GM23248 (cell line): ENCODE data around the gene RARB. TPM values are rescaled to one million over a fixed set of nuclear protein-coding genes. Genes with fewer than 3 reads are reported as not detected.

Experiments used
- DNase-seq: peaks from one replicate; pipeline ENCODE4 v3.0.0-alpha.2; 2015
- H2AFZ ChIP-seq: fragments of 200-600 bp; sonication (generic); 2 replicates; pipeline ENCODE4 v1.6.1; 2016; ENCODE audit warnings: antibody characterized with exemption
- H3F3A ChIP-seq: fragments of 200-600 bp; sonication (generic); 2 replicates; pipeline ENCODE4 v1.6.1; 2016; ENCODE audit warnings: mild to moderate bottlenecking, antibody characterized with exemption, mixed run types; ENCODE audit not compliant: insufficient read depth
- H3K27ac ChIP-seq: fragments of 200-600 bp; sonication (generic); 2 replicates; pipeline ENCODE4 v1.5.1; 2016; ENCODE audit warnings: mild to moderate bottlenecking
- H3K27me3 ChIP-seq: fragments of 200-600 bp; sonication (generic); replicated peaks from 2 replicates; pipeline ENCODE4 v1.6.1; 2016; ENCODE audit warnings: mild to moderate bottlenecking; ENCODE audit not compliant: insufficient read depth
- H3K36me3 ChIP-seq: fragments of 200-600 bp; sonication (generic); 2 replicates; pipeline ENCODE4 v1.6.1; 2016; ENCODE audit warnings: low read depth, mild to moderate bottlenecking
- H3K4me1 ChIP-seq: fragments of 200-600 bp; sonication (generic); 2 replicates; pipeline ENCODE4 v1.6.1; 2016; ENCODE audit warnings: mild to moderate bottlenecking; ENCODE audit not compliant: insufficient read depth
- H3K4me2 ChIP-seq: fragments of 200-600 bp; sonication (generic); one replicate; pipeline ENCODE4 v1.6.1; 2016; ENCODE audit warnings: mild to moderate bottlenecking; ENCODE audit not compliant: unreplicated experiment
- H3K4me3 ChIP-seq: fragments of 200-600 bp; sonication (generic); 2 replicates; pipeline ENCODE4 v1.5.1; 2016; ENCODE audit warnings: mild to moderate bottlenecking
- H3K79me2 ChIP-seq: fragments of 200-600 bp; sonication (generic); 2 replicates; pipeline ENCODE4 v1.6.1; 2016; ENCODE audit warnings: mild to moderate bottlenecking; ENCODE audit not compliant: insufficient read depth
- H3K9ac ChIP-seq: fragments of 200-600 bp; sonication (generic); 2 replicates; pipeline ENCODE4 v1.6.1; 2016; ENCODE audit warnings: mild to moderate bottlenecking
- H3K9me2 ChIP-seq: fragments of 200-600 bp; sonication (generic); 2 replicates; pipeline ENCODE4 v1.6.1; 2016; ENCODE audit warnings: mixed run types, mild to moderate bottlenecking, moderate library complexity; ENCODE audit not compliant: insufficient read depth
- H3K9me3 ChIP-seq: fragments of 200-600 bp; sonication (generic); one replicate; pipeline ENCODE4 v1.6.1; 2017; ENCODE audit warnings: low read depth
- H4K20me1 ChIP-seq: fragments of 200-600 bp; sonication (generic); 2 replicates; pipeline ENCODE4 v1.6.0; 2016; ENCODE audit not compliant: insufficient read depth
- EZH2 ChIP-seq: fragments of 200-600 bp; sonication (generic); IDR thresholded peaks from 2 replicates; pipeline ENCODE4 v1.6.1; 2018; ENCODE audit warnings: antibody characterized with exemption, mild to moderate bottlenecking; ENCODE audit not compliant: insufficient read depth, poor library complexity, severe bottlenecking
- EZH2phosphoT487 ChIP-seq: fragments of 200-600 bp; sonication (generic); IDR thresholded peaks from 2 replicates; pipeline ENCODE4 v1.6.1; 2018; ENCODE audit warnings: antibody characterized with exemption, moderate library complexity, mild to moderate bottlenecking, low read depth; ENCODE audit not compliant: insufficient read depth
- WGBS, 2 experiments: methylation state at CpG; one replicate each; pipeline ENCODE4 v1.1.6; 2015 to 2017; ENCODE audit warnings: low lambda C conversion rate in 2 of 2, low coverage in 1 of 2; ENCODE audit errors: missing lambda C conversion rate in 2 of 2; 5-methylcytosine and 5-hydroxymethylcytosine counted together
- in situ Hi-C: fragments of 300-500 bp; cut with MboI; formaldehyde crosslinking; loops from 2 replicates; pipeline ENCODE4 v1.15.0; 2020
- polyA plus RNA-seq: library from polyadenylated mRNA; unstranded; fragments of >200 nt; fragmentation: Nextera tagmentation; extraction: Ambion mirVana; gene quantifications from 2 replicates; pipeline ENCODE4 v1.2.1, GENCODE V29; 2016
- total RNA-seq: library from RNA; depleted of rRNA; stranded (reverse); fragments of >200 nt; shearing (Covaris generic); gene quantifications from 2 replicates; pipeline ENCODE4 v1.2.3, GENCODE V29; 2014

RARB gene
- total and polyA plus RNA-seq, 2 experiments from 2014 or later: 0.11 TPM; not detected in 1

DNA sequence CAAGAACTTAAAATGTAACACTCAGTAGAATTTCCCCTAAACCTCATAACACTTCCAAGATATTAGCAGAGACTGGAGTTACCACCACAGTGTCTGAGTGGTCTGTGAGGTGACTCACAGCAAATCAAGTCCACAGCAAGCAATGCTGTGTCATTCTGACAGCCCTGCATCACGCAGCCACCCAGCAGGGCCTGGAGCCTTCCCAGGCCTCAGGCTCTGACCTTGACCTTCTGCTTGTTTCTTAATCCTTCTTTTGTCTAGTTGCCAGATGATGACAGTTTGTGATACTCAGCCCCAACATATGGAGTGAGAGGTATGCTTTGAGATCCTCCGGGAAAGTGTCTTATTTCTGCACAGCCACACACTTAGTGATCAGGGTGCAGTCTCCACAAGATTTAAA is 154.2 kb downstream of the RARB start:
- 0 out of 2 replicates have a peak, but pooled peaks cover 6% of the 10 kb centered on the region for H3K27me3 ChIP-seq
- DNase-seq: peak; percentile 51
- H2AFZ ChIP-seq: no peak overlapping the region
- H3K9ac ChIP-seq: no peak overlapping the region
- in situ Hi-C loops: loop anchor here (25.0 kb wide), 3 partner anchors 620 to 1120 kb away; no protein-coding TSS in a partner anchor
- H3K9me2 ChIP-seq: no peaks in the 10 kb centered on the region
- H3K4me3 ChIP-seq: no peak overlapping the region
- TF ChIP-seq EZH2phosphoT487: no peak
- TF ChIP-seq EZH2: no peak
- WGBS, 2 experiments: 69 to 74% methylated on average over 2 of the region's 2 CpGs
- no peak overlapping the region for H3K27ac ChIP-seq
- no peaks in the 10 kb centered on the region for H3K79me2 ChIP-seq
- no peaks in the 10 kb centered on the region for H4K20me1 ChIP-seq
- H3F3A ChIP-seq: no peaks in the 10 kb centered on the region
- H3K36me3 ChIP-seq: no peaks in the 10 kb centered on the region
- no peaks in the 10 kb centered on the region for H3K9me3 ChIP-seq
- no peaks in the 10 kb centered on the region for H3K4me1 ChIP-seq
- no peak overlapping the region for H3K4me2 ChIP-seq

DNA sequence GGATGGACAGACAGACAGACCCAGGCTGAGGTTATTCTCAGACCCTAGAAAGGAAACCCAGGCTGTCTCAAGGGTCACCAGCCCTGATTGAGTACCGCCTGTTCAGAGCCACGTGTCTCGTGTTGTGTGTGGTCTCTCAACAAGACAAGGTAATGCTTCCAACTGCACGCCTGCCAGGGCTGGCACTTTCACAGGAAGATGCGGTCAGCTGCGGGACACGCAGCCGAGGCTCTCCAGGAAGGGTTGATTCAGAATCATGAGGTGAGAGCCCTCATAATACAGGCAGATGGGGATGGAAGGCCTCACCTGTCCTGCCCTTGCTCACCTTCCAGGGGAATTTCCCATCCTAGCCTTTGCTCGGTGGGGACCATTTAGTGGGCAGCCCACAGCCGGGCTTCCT is 155.3 kb downstream of the RARB start:
- Histone ChIP-seq H3K9me2 (no peaks in the 10 kb centered on the region), H3F3A (no peaks in the 10 kb centered on the region), H3K4me1 (no peaks in the 10 kb centered on the region), H3K4me2 (no peak overlapping the region), H2AFZ (no peak overlapping the region), H3K79me2 (no peaks in the 10 kb centered on the region), H3K27ac (no peak overlapping the region), H4K20me1 (no peaks in the 10 kb centered on the region), H3K9me3 (no peaks in the 10 kb centered on the region), H3K9ac (no peak overlapping the region), H3K4me3 (no peak overlapping the region), H3K27me3 (0 out of 2 replicates have a peak, but pooled peaks cover 6% of the 10 kb centered on the region), H3K36me3 (no peaks in the 10 kb centered on the region)
- 76 to 83% methylated on average over 10 of the region's 10 CpGs for WGBS, 2 experiments
- in situ Hi-C loops: loop anchor here (25.0 kb wide), 3 partner anchors 621 to 1121 kb away; no protein-coding TSS in a partner anchor
- DNase-seq: no peak
- no peak for TF ChIP-seq EZH2
- TF ChIP-seq EZH2phosphoT487: no peak

DNA sequence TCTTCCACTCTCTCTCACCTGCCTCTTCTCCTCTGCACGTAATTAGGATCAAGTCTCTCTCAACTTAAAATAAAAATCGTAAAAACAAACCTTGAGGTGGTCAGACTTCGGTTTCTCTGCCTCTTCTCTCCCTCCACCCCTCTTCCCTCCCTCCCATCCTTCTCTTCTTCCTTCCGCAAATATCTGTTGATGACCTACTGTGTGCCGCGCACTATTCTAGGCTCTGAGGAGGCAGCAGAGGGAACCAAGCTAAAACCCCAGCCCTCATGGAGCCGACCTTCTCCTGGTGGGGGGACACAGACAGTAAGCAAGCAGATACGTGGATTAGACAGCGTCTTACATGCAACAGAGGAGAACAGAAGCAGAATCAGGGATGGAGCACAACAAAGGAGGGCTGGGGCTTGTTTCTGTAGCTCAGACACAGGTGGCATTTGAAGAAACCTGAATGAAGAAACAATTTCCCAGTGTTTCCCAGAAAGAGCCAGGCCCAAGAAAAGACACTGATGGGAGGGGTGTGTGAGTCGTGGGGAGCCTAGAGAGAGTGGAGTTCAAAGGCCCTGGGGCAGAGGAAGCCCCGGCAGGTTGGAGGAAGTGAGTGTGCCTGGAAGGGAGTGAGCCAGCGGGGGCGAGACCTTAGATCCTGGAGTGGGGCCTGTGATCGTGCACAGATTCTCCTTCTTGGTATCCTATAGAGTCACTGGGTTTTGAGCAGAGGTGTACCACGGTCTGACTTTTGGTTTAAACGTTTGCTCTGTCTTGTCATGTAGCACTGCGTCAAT is 156.1 kb downstream of the RARB start:
- in situ Hi-C loops: loop anchor here (25.0 kb wide), 3 partner anchors 622 to 1122 kb away; no protein-coding TSS in a partner anchor
- H3K4me2 ChIP-seq: no peak overlapping the region
- no peak overlapping the region for H3K4me3 ChIP-seq
- no peak overlapping the region for H3K9ac ChIP-seq
- no peaks in the 10 kb centered on the region for H3K4me1 ChIP-seq
- no peaks in the 10 kb centered on the region for H4K20me1 ChIP-seq
- no peak overlapping the region for H2AFZ ChIP-seq
- H3K9me2 ChIP-seq: no peaks in the 10 kb centered on the region
- H3K27me3 ChIP-seq: 0 out of 2 replicates have a peak, but pooled peaks cover 5% of the 10 kb centered on the region
- no peaks in the 10 kb centered on the region for H3F3A ChIP-seq
- DNase-seq: no peak
- H3K9me3 ChIP-seq: no peaks in the 10 kb centered on the region
- no peak for TF ChIP-seq EZH2
- TF ChIP-seq EZH2phosphoT487: no peak
- no peak overlapping the region for H3K27ac ChIP-seq
- H3K36me3 ChIP-seq: no peaks in the 10 kb centered on the region
- no peaks in the 10 kb centered on the region for H3K79me2 ChIP-seq
- WGBS, 2 experiments: 83 to 84% methylated on average over 17 of the region's 17 CpGs

DNA sequence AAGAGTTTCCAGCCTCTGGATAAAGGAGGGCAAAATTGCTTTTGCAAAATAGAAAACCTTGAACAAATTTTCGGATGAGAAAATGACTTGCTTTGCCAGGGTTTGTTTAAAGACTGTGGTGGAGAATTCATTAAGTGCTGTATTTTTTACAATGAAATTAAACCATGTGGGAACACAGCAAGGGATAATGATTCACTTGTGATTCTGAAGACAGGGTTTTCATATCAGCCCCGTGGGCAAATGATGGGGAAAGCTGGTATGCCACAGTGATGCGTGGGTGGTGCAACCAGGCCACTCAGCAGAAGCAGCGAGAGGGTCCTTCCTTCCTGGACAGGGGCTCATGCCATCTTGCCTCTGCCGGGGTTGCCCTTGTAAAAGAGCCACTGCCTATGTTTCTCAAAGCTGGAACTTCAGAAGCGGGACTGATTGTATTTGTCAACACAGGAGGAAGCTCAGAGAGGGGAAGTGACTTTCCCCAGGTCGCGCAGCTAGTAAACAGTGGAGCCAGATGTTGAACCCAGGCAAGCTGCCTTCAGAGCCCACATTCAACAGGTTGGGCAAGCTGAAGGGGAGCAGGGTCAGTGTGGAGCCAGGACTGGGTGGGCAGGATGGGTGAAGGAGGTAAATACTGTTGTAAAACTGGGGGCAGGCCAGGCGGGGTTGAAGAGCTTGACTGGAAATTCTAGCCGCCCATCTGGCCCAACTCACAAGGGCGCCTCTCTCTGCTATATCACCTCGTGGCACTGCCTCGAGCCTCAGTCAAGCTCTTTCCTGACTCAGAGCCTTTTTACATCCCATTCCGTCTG is 157.5 kb downstream of the RARB start:
- no peaks in the 10 kb centered on the region for H3K27me3 ChIP-seq
- WGBS, 2 experiments: 69 to 73% methylated on average over 14 of the region's 14 CpGs
- H2AFZ ChIP-seq: no peak overlapping the region
- H3K27ac ChIP-seq: no peak overlapping the region
- no peak overlapping the region for H3K4me2 ChIP-seq
- peak; percentile 31 for DNase-seq
- H4K20me1 ChIP-seq: no peaks in the 10 kb centered on the region
- no peaks in the 10 kb centered on the region for H3K4me1 ChIP-seq
- H3K79me2 ChIP-seq: no peaks in the 10 kb centered on the region
- no peak overlapping the region for H3K4me3 ChIP-seq
- in situ Hi-C loops: loop anchor here (25.0 kb wide), 3 partner anchors 623 to 1123 kb away; no protein-coding TSS in a partner anchor
- H3K36me3 ChIP-seq: no peaks in the 10 kb centered on the region
- no peaks in the 10 kb centered on the region for H3F3A ChIP-seq
- TF ChIP-seq EZH2 (no peak), EZH2phosphoT487 (no peak)
- H3K9me2 ChIP-seq: no peaks in the 10 kb centered on the region
- H3K9me3 ChIP-seq: no peaks in the 10 kb centered on the region
- no peak overlapping the region for H3K9ac ChIP-seq
